ENCODE data around the gene XPA. TPM values are rescaled to one million over a fixed set of nuclear protein-coding genes. Genes with fewer than 3 reads are reported as not detected.
"Not testable (repeated sequence)": the region's sequence is repeated elsewhere in the genome, so short reads cannot be mapped to it uniquely, and the experiment has no call there.

XPA gene
- total RNA-seq, 1 donor from 2014 or later, result 8.9 TPM

- no peaks in the 10 kb centered on the region for H3K9me3 ChIP-seq (ENCODE audit: control insufficient read depth in 3 of 3, low read length in 3 of 3)
- H3K27ac ChIP-seq (ENCODE audit: low read depth, low read length), result no peak overlapping the region
- no peak overlapping the region for H3K9ac ChIP-seq (ENCODE audit: low read depth in 1 of 3, low read length in 3 of 3)
- H3K4me3 ChIP-seq (ENCODE audit: low read length in 3 of 3), result no peak overlapping the region
- no peaks in the 10 kb centered on the region for H3K36me3 ChIP-seq (ENCODE audit: control insufficient read depth in 3 of 3, insufficient read depth in 3 of 3, low read length in 3 of 3)
- no peaks in the 10 kb centered on the region for H3K4me1 ChIP-seq (ENCODE audit: control insufficient read depth in 3 of 3, insufficient read depth in 3 of 3, low read length in 3 of 3)
- H3K27me3 ChIP-seq (ENCODE audit: control insufficient read depth in 3 of 3, insufficient read depth in 3 of 3, low read length in 3 of 3), result peaks cover 0 to 6% (median 0%) of the 10 kb centered on the region in 3 donors
Observed at GRCh38 chr9:97704851-97705250, 7.7 kb upstream of the XPA start.

GRCh38 chr9:97704345-97704677 is 7.2 kb upstream of the XPA start:
- no peak overlapping the region for H3K4me3 ChIP-seq (ENCODE audit: low read length in 3 of 3)
- no peak overlapping the region for H3K27ac ChIP-seq (ENCODE audit: low read depth, low read length)
- H3K36me3 ChIP-seq (ENCODE audit: control insufficient read depth in 3 of 3, insufficient read depth in 3 of 3, low read length in 3 of 3), result no peaks in the 10 kb centered on the region
- H3K27me3 ChIP-seq (ENCODE audit: control insufficient read depth in 3 of 3, insufficient read depth in 3 of 3, low read length in 3 of 3), result peaks cover 0 to 6% (median 0%) of the 10 kb centered on the region in 3 donors
- no peaks in the 10 kb centered on the region for H3K4me1 ChIP-seq (ENCODE audit: control insufficient read depth in 3 of 3, insufficient read depth in 3 of 3, low read length in 3 of 3)
- no peak overlapping the region for H3K9ac ChIP-seq (ENCODE audit: low read depth in 1 of 3, low read length in 3 of 3)
- no peaks in the 10 kb centered on the region for H3K9me3 ChIP-seq (ENCODE audit: control insufficient read depth in 3 of 3, low read length in 3 of 3)

- Histone ChIP-seq H3K4me3 (ENCODE audit: low read length in 3 of 3) (no peak overlapping the region), H3K36me3 (ENCODE audit: control insufficient read depth in 3 of 3, insufficient read depth in 3 of 3, low read length in 3 of 3) (no peaks in the 10 kb centered on the region), H3K9me3 (ENCODE audit: control insufficient read depth in 3 of 3, low read length in 3 of 3) (no peaks in the 10 kb centered on the region), H3K27ac (ENCODE audit: low read depth, low read length) (no peak overlapping the region), H3K27me3 (ENCODE audit: control insufficient read depth in 3 of 3, insufficient read depth in 3 of 3, low read length in 3 of 3) (peaks cover 0 to 4% (median 0%) of the 10 kb centered on the region in 3 donors), H3K9ac (ENCODE audit: low read depth in 1 of 3, low read length in 3 of 3) (no peak overlapping the region), H3K4me1 (ENCODE audit: control insufficient read depth in 3 of 3, insufficient read depth in 3 of 3, low read length in 3 of 3) (no peaks in the 10 kb centered on the region)
Observed at GRCh38 chr9:97703437-97704344, 6.6 kb upstream of the XPA start.

- not testable (repeated sequence) for H3K27ac ChIP-seq (ENCODE audit: low read depth, low read length); H3K4me3 ChIP-seq (ENCODE audit: low read length in 3 of 3); H3K9me3 ChIP-seq (ENCODE audit: control insufficient read depth in 3 of 3, low read length in 3 of 3); H3K9ac ChIP-seq (ENCODE audit: low read depth in 1 of 3, low read length in 3 of 3); H3K36me3 ChIP-seq (ENCODE audit: control insufficient read depth in 3 of 3, insufficient read depth in 3 of 3, low read length in 3 of 3); H3K27me3 ChIP-seq (ENCODE audit: control insufficient read depth in 3 of 3, insufficient read depth in 3 of 3, low read length in 3 of 3)
- H3K4me1 ChIP-seq (ENCODE audit: control insufficient read depth in 3 of 3, insufficient read depth in 3 of 3, low read length in 3 of 3), result peaks cover 14 to 20% (median 18%) of the 10 kb centered on the region in 3 donors
Observed at GRCh38 chr9:97699824-97700223, 2.7 kb upstream of the XPA start.

GRCh38 chr9:97699281-97699680 is 2.1 kb upstream of the XPA start:
- H3K36me3 ChIP-seq (ENCODE audit: control insufficient read depth in 3 of 3, insufficient read depth in 3 of 3, low read length in 3 of 3); H3K27me3 ChIP-seq (ENCODE audit: control insufficient read depth in 3 of 3, insufficient read depth in 3 of 3, low read length in 3 of 3); H3K9me3 ChIP-seq (ENCODE audit: control insufficient read depth in 3 of 3, low read length in 3 of 3); H3K4me3 ChIP-seq (ENCODE audit: low read length in 3 of 3); H3K9ac ChIP-seq (ENCODE audit: low read depth in 1 of 3, low read length in 3 of 3); H3K27ac ChIP-seq (ENCODE audit: low read depth, low read length): not testable (repeated sequence)
- peaks cover 20 to 23% (median 22%) of the 10 kb centered on the region in 3 donors for H3K4me1 ChIP-seq (ENCODE audit: control insufficient read depth in 3 of 3, insufficient read depth in 3 of 3, low read length in 3 of 3)

GRCh38 chr9:97698865-97699264 is 1.7 kb upstream of the XPA start:
- H3K27ac ChIP-seq (ENCODE audit: low read depth, low read length), result no peak overlapping the region
- H3K9ac ChIP-seq (ENCODE audit: low read depth in 1 of 3, low read length in 3 of 3), result no peak overlapping the region
- no peaks in the 10 kb centered on the region for H3K9me3 ChIP-seq (ENCODE audit: control insufficient read depth in 3 of 3, low read length in 3 of 3)
- H3K27me3 ChIP-seq (ENCODE audit: control insufficient read depth in 3 of 3, insufficient read depth in 3 of 3, low read length in 3 of 3), result no peaks in the 10 kb centered on the region
- H3K4me1 ChIP-seq (ENCODE audit: control insufficient read depth in 3 of 3, insufficient read depth in 3 of 3, low read length in 3 of 3), result peaks cover 22 to 23% (median 22%) of the 10 kb centered on the region in 3 donors
- no peak overlapping the region for H3K4me3 ChIP-seq (ENCODE audit: low read length in 3 of 3)
- no peaks in the 10 kb centered on the region for H3K36me3 ChIP-seq (ENCODE audit: control insufficient read depth in 3 of 3, insufficient read depth in 3 of 3, low read length in 3 of 3)

GRCh38 chr9:97697837-97698236 is 697 bp upstream of the XPA start:
- peak overlapping the region; percentile 78 to 89 (median 83) for H3K4me3 ChIP-seq (ENCODE audit: low read length in 3 of 3)
- H3K36me3 ChIP-seq (ENCODE audit: control insufficient read depth in 3 of 3, insufficient read depth in 3 of 3, low read length in 3 of 3), result peaks cover 0 to 5% (median 0%) of the 10 kb centered on the region in 3 donors
- H3K4me1 ChIP-seq (ENCODE audit: control insufficient read depth in 3 of 3, insufficient read depth in 3 of 3, low read length in 3 of 3), result peaks cover 22 to 23% (median 22%) of the 10 kb centered on the region in 3 donors
- peak overlapping the region in 2 of 3 donors; percentile 93 to 97 for H3K9ac ChIP-seq (ENCODE audit: low read depth in 1 of 3, low read length in 3 of 3)
- H3K27me3 ChIP-seq (ENCODE audit: control insufficient read depth in 3 of 3, insufficient read depth in 3 of 3, low read length in 3 of 3), result no peaks in the 10 kb centered on the region
- H3K9me3 ChIP-seq (ENCODE audit: control insufficient read depth in 3 of 3, low read length in 3 of 3), result no peaks in the 10 kb centered on the region
- peak overlapping the region; percentile 85 for H3K27ac ChIP-seq (ENCODE audit: low read depth, low read length)

GRCh38 chr9:97695995-97696802 is 941 bp downstream of the XPA start:
- Histone ChIP-seq H3K4me1 (ENCODE audit: control insufficient read depth in 3 of 3, insufficient read depth in 3 of 3, low read length in 3 of 3) (peaks cover 22 to 23% (median 22%) of the 10 kb centered on the region in 3 donors), H3K9me3 (ENCODE audit: control insufficient read depth in 3 of 3, low read length in 3 of 3) (no peaks in the 10 kb centered on the region), H3K27me3 (ENCODE audit: control insufficient read depth in 3 of 3, insufficient read depth in 3 of 3, low read length in 3 of 3) (no peaks in the 10 kb centered on the region), H3K27ac (ENCODE audit: low read depth, low read length) (peak overlapping the region; percentile 85), H3K4me3 (ENCODE audit: low read length in 3 of 3) (peak overlapping the region; percentile 78 to 89 (median 83)), H3K36me3 (ENCODE audit: control insufficient read depth in 3 of 3, insufficient read depth in 3 of 3, low read length in 3 of 3) (peaks cover 4 to 10% (median 6%) of the 10 kb centered on the region in 3 donors), H3K9ac (ENCODE audit: low read depth in 1 of 3, low read length in 3 of 3) (peak overlapping the region; percentile 69 to 97 (median 93))

GRCh38 chr9:97695390-97695789 is 1.8 kb downstream of the XPA start:
- H3K9ac ChIP-seq (ENCODE audit: low read depth in 1 of 3, low read length in 3 of 3), result peak overlapping the region; percentile 54 to 97 (median 93)
- no peaks in the 10 kb centered on the region for H3K9me3 ChIP-seq (ENCODE audit: control insufficient read depth in 3 of 3, low read length in 3 of 3)
- no peak overlapping the region for H3K27ac ChIP-seq (ENCODE audit: low read depth, low read length)
- peaks cover 22 to 23% (median 22%) of the 10 kb centered on the region in 3 donors for H3K4me1 ChIP-seq (ENCODE audit: control insufficient read depth in 3 of 3, insufficient read depth in 3 of 3, low read length in 3 of 3)
- H3K36me3 ChIP-seq (ENCODE audit: control insufficient read depth in 3 of 3, insufficient read depth in 3 of 3, low read length in 3 of 3), result peaks cover 4 to 17% (median 11%) of the 10 kb centered on the region in 3 donors
- no peaks in the 10 kb centered on the region for H3K27me3 ChIP-seq (ENCODE audit: control insufficient read depth in 3 of 3, insufficient read depth in 3 of 3, low read length in 3 of 3)
- peak overlapping the region in 2 of 3 donors; percentile 78 to 83 for H3K4me3 ChIP-seq (ENCODE audit: low read length in 3 of 3)

GRCh38 chr9:97694769-97695168 is 2.4 kb downstream of the XPA start:
- H3K4me3 ChIP-seq (ENCODE audit: low read length in 3 of 3), result no peak overlapping the region
- no peaks in the 10 kb centered on the region for H3K9me3 ChIP-seq (ENCODE audit: control insufficient read depth in 3 of 3, low read length in 3 of 3)
- no peaks in the 10 kb centered on the region for H3K27me3 ChIP-seq (ENCODE audit: control insufficient read depth in 3 of 3, insufficient read depth in 3 of 3, low read length in 3 of 3)
- peaks cover 4 to 17% (median 17%) of the 10 kb centered on the region in 3 donors for H3K36me3 ChIP-seq (ENCODE audit: control insufficient read depth in 3 of 3, insufficient read depth in 3 of 3, low read length in 3 of 3)
- no peak overlapping the region for H3K27ac ChIP-seq (ENCODE audit: low read depth, low read length)
- H3K4me1 ChIP-seq (ENCODE audit: control insufficient read depth in 3 of 3, insufficient read depth in 3 of 3, low read length in 3 of 3), result peaks cover 22 to 23% (median 22%) of the 10 kb centered on the region in 3 donors
- H3K9ac ChIP-seq (ENCODE audit: low read depth in 1 of 3, low read length in 3 of 3), result peak overlapping the region in 1 of 3 donors; percentile 54
